GM23338 (cell line): ENCODE measurements around the gene TMEM51. TPM values are rescaled to one million over a fixed set of nuclear protein-coding genes. Genes with fewer than 3 reads are reported as not detected.

Experiments
- ATAC-seq: fragments of 200-7000 bp; cut with Tn5 transposase; 3 replicates; pipeline ENCODE4 v1.9.1; 2020
- DNase-seq: peaks from one replicate; pipeline ENCODE4 v3.0.0-alpha.2; 2015; ENCODE audit warnings: low spot score
- H2AFZ ChIP-seq: fragments of 200-600 bp; sonication (generic); 2 replicates; pipeline ENCODE4 v1.8.0; 2016; ENCODE audit warnings: antibody characterized with exemption, mild to moderate bottlenecking, moderate library complexity
- H3F3A ChIP-seq: fragments of 200-600 bp; sonication (generic); replicated peaks from 2 replicates; pipeline ENCODE4 v1.8.0; 2017; ENCODE audit warnings: antibody characterized with exemption, mixed run types, low read depth
- H3K27ac ChIP-seq: fragments of 200-600 bp; sonication (generic); 2 replicates; pipeline ENCODE4 v1.6.1; 2016; ENCODE audit warnings: low read depth
- H3K27me3 ChIP-seq: fragments of 200-600 bp; sonication (generic); 2 replicates; pipeline ENCODE4 v1.8.0; 2016; ENCODE audit warnings: mild to moderate bottlenecking, mixed run types, moderate library complexity; ENCODE audit not compliant: insufficient read depth
- H3K36me3 ChIP-seq: fragments of 200-600 bp; sonication (generic); 2 replicates; pipeline ENCODE4 v1.8.0; 2016; ENCODE audit warnings: mild to moderate bottlenecking; ENCODE audit not compliant: insufficient read depth
- H3K4me1 ChIP-seq: fragments of 200-600 bp; sonication (generic); 2 replicates; pipeline ENCODE4 v1.8.0; 2016; ENCODE audit warnings: mild to moderate bottlenecking, moderate library complexity; ENCODE audit not compliant: insufficient read depth
- H3K4me2 ChIP-seq: fragments of 200-600 bp; sonication (generic); 2 replicates; pipeline ENCODE4 v1.7.1; 2017; ENCODE audit warnings: mixed run types
- H3K4me3 ChIP-seq: fragments of 200-600 bp; sonication (generic); 2 replicates; pipeline ENCODE4 v1.6.1; 2016; ENCODE audit warnings: mixed run types
- H3K79me2 ChIP-seq: fragments of 200-600 bp; sonication (generic); replicated peaks from 2 replicates; pipeline ENCODE4 v1.8.0; 2017; ENCODE audit warnings: mild to moderate bottlenecking; ENCODE audit not compliant: insufficient read depth
- H3K9me2 ChIP-seq: fragments of 200-600 bp; sonication (generic); 2 replicates; pipeline ENCODE4 v1.8.0; 2017; ENCODE audit not compliant: insufficient read depth
- H4K20me1 ChIP-seq: fragments of 200-600 bp; sonication (generic); replicated peaks from 2 replicates; pipeline ENCODE4 v1.8.0; 2017; ENCODE audit warnings: mild to moderate bottlenecking; ENCODE audit not compliant: insufficient read depth
- H3K27ac Mint-ChIP-seq: 2 replicates; pipeline ENCODE4 v1.8.0; 2020; ENCODE audit warnings: inconsistent platforms, mild to moderate bottlenecking, moderate library complexity, mixed read lengths
- H3K27me3 Mint-ChIP-seq: 3 replicates; pipeline ENCODE4 v1.8.0; 2022; ENCODE audit warnings: low read depth, mild to moderate bottlenecking, moderate library complexity, mixed read lengths, inconsistent platforms; ENCODE audit not compliant: insufficient read depth, poor library complexity
- H3K36me3 Mint-ChIP-seq: 3 replicates; pipeline ENCODE4 v1.8.0; 2021; ENCODE audit warnings: low read depth, mild to moderate bottlenecking, inconsistent platforms, moderate library complexity, mixed read lengths
- H3K4me1 Mint-ChIP-seq: 3 replicates; pipeline ENCODE4 v1.8.0; 2020; ENCODE audit warnings: mild to moderate bottlenecking, inconsistent platforms, mixed read lengths
- H3K4me3 Mint-ChIP-seq: 3 replicates; pipeline ENCODE4 v1.8.0; 2021; ENCODE audit warnings: moderate library complexity, mild to moderate bottlenecking, inconsistent platforms, mixed read lengths
- H3K9me3 Mint-ChIP-seq: 3 replicates; pipeline ENCODE4 v1.8.0; 2020; ENCODE audit warnings: moderate library complexity, mild to moderate bottlenecking, inconsistent platforms, mixed read lengths
- CREB1 ChIP-seq: fragments of 250-450 bp; sonication (Bioruptor Pico); IDR thresholded peaks from 2 replicates; pipeline ENCODE4 v1.5.0; 2020; ENCODE audit warnings: low read depth, mild to moderate bottlenecking, moderate library complexity
- EZH2 ChIP-seq: fragments of 200-600 bp; sonication (generic); IDR thresholded peaks from one replicate; pipeline ENCODE4 v1.8.0; 2017; ENCODE audit warnings: antibody characterized with exemption, mild to moderate bottlenecking, low read depth; ENCODE audit not compliant: unreplicated experiment
- EZH2phosphoT487 ChIP-seq: fragments of 200-600 bp; sonication (generic); IDR thresholded peaks from one replicate; pipeline ENCODE4 v1.8.1; 2018; ENCODE audit warnings: antibody characterized with exemption; ENCODE audit not compliant: unreplicated experiment
- JUNB ChIP-seq: IDR thresholded peaks from one replicate; pipeline ENCODE4 v1.6.1; 2016; ENCODE audit warnings: antibody characterized with exemption; ENCODE audit not compliant: unreplicated experiment
- NANOG ChIP-seq: IDR thresholded peaks from 2 replicates; pipeline ENCODE4 v1.6.1; 2016; ENCODE audit warnings: antibody characterized with exemption, borderline replicate concordance
- POLR2AphosphoS5 ChIP-seq: IDR thresholded peaks from 2 replicates; pipeline ENCODE4 v1.6.1; 2016; ENCODE audit warnings: antibody characterized with exemption, low read depth
- STAT1 ChIP-seq: IDR thresholded peaks from one replicate; pipeline ENCODE4 v1.6.1; 2016; ENCODE audit warnings: antibody characterized with exemption; ENCODE audit not compliant: unreplicated experiment
- ZNF114 ChIP-seq: fragments of 250-450 bp; sonication (Bioruptor Pico); IDR thresholded peaks from 2 replicates; pipeline ENCODE4 v1.5.0; 2020; ENCODE audit warnings: mild to moderate bottlenecking, moderate library complexity
- ZNF331 ChIP-seq: fragments of 250-450 bp; sonication (Bioruptor Pico); IDR thresholded peaks from 2 replicates; pipeline ENCODE4 v1.5.0; 2020; ENCODE audit warnings: low read depth, mild to moderate bottlenecking, moderate library complexity
- polyA plus RNA-seq: library from polyadenylated mRNA; unstranded; fragments of >200 nt; fragmentation: Nextera tagmentation; extraction: Ambion mirVana; gene quantifications from 2 replicates; pipeline ENCODE4 v1.2.1, GENCODE V29; 2016
- total RNA-seq: library from RNA; depleted of rRNA; stranded (reverse); fragments of >200 nt; shearing (Covaris generic); gene quantifications from 2 replicates; pipeline ENCODE4 v1.2.3, GENCODE V29; 2014
- TF ChIP-seq, protein P1 (sequence below): IDR thresholded peaks from 2 replicates; pipeline ENCODE4 v1.6.1; 2016; ENCODE audit warnings: antibody characterized with exemption
- TF ChIP-seq, protein P2 (sequence below), 2 experiments: fragments of 200-600 bp in 1 of 2; sonication (generic) in 1 of 2; conservative IDR thresholded peaks; 2 replicates each; pipeline versions ENCODE4 v1.5.1 to v1.6.1; 2016 to 2017; ENCODE audit warnings: antibody characterized with exemption in 2 of 2, low read depth in 2 of 2, mild to moderate bottlenecking in 2 of 2, moderate library complexity in 1 of 2
- TF ChIP-seq, protein P3 (sequence below): fragments of 250-450 bp; sonication (Bioruptor Pico); IDR thresholded peaks from 2 replicates; pipeline ENCODE4 v1.5.0; 2020; ENCODE audit warnings: mild to moderate bottlenecking, moderate library complexity
- TF ChIP-seq, protein P4 (sequence below): IDR thresholded peaks from one replicate; pipeline ENCODE4 v1.6.1; 2018; ENCODE audit warnings: antibody characterized with exemption; ENCODE audit not compliant: unreplicated experiment

The TMEM51 gene
- total and polyA plus RNA-seq, 2 experiments from 2014 or later = 4.0 to 5.2 TPM

DNA sequence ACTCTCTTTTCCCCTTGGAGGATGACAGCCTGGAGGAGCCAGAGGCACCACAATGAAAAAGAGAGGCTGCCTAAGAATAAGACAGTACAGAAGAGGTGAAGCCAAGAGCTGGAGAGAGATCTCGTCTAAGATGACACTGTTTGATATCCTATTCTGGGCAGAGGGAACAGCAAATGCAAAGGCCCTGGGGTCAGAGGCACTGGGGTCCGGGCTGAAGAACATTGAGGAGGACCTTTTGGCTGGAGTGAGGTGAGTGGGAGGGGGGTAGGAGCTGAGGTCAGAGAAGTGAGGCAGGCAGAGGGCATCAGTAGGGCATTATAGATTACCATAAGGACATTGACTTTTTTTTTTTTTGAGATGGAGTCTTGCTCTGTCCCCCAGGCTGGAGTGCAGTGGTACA is 19.3 kb upstream of the TMEM51 start:
- Histone ChIP-seq H4K20me1 (no peaks in the 10 kb centered on the region), H3K79me2 (no peaks in the 10 kb centered on the region), H3F3A (no peaks in the 10 kb centered on the region), H2AFZ (no peak overlapping the region), H3K27me3 (no peaks in the 10 kb centered on the region), H3K4me2 (no peak overlapping the region), H3K9me2 (no peaks in the 10 kb centered on the region), H3K4me3 (no peak overlapping the region), H3K4me1 (peaks cover 8% of the 10 kb centered on the region), H3K36me3 (no peaks in the 10 kb centered on the region), H3K27ac (no peak overlapping the region)
- no peak for ATAC-seq
- TF ChIP-seq, protein P1, sequence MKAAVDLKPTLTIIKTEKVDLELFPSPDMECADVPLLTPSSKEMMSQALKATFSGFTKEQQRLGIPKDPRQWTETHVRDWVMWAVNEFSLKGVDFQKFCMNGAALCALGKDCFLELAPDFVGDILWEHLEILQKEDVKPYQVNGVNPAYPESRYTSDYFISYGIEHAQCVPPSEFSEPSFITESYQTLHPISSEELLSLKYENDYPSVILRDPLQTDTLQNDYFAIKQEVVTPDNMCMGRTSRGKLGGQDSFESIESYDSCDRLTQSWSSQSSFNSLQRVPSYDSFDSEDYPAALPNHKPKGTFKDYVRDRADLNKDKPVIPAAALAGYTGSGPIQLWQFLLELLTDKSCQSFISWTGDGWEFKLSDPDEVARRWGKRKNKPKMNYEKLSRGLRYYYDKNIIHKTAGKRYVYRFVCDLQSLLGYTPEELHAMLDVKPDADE = no peak
- TF ChIP-seq POLR2AphosphoS5 = no peak
- TF ChIP-seq, protein P2, sequence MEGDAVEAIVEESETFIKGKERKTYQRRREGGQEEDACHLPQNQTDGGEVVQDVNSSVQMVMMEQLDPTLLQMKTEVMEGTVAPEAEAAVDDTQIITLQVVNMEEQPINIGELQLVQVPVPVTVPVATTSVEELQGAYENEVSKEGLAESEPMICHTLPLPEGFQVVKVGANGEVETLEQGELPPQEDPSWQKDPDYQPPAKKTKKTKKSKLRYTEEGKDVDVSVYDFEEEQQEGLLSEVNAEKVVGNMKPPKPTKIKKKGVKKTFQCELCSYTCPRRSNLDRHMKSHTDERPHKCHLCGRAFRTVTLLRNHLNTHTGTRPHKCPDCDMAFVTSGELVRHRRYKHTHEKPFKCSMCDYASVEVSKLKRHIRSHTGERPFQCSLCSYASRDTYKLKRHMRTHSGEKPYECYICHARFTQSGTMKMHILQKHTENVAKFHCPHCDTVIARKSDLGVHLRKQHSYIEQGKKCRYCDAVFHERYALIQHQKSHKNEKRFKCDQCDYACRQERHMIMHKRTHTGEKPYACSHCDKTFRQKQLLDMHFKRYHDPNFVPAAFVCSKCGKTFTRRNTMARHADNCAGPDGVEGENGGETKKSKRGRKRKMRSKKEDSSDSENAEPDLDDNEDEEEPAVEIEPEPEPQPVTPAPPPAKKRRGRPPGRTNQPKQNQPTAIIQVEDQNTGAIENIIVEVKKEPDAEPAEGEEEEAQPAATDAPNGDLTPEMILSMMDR (conservative IDR thresholded peaks at IDR 0.05; ENCODE audit: low read depth in 2 of 2) = no peak
- TF ChIP-seq NANOG = no peak
- TF ChIP-seq, protein P3, sequence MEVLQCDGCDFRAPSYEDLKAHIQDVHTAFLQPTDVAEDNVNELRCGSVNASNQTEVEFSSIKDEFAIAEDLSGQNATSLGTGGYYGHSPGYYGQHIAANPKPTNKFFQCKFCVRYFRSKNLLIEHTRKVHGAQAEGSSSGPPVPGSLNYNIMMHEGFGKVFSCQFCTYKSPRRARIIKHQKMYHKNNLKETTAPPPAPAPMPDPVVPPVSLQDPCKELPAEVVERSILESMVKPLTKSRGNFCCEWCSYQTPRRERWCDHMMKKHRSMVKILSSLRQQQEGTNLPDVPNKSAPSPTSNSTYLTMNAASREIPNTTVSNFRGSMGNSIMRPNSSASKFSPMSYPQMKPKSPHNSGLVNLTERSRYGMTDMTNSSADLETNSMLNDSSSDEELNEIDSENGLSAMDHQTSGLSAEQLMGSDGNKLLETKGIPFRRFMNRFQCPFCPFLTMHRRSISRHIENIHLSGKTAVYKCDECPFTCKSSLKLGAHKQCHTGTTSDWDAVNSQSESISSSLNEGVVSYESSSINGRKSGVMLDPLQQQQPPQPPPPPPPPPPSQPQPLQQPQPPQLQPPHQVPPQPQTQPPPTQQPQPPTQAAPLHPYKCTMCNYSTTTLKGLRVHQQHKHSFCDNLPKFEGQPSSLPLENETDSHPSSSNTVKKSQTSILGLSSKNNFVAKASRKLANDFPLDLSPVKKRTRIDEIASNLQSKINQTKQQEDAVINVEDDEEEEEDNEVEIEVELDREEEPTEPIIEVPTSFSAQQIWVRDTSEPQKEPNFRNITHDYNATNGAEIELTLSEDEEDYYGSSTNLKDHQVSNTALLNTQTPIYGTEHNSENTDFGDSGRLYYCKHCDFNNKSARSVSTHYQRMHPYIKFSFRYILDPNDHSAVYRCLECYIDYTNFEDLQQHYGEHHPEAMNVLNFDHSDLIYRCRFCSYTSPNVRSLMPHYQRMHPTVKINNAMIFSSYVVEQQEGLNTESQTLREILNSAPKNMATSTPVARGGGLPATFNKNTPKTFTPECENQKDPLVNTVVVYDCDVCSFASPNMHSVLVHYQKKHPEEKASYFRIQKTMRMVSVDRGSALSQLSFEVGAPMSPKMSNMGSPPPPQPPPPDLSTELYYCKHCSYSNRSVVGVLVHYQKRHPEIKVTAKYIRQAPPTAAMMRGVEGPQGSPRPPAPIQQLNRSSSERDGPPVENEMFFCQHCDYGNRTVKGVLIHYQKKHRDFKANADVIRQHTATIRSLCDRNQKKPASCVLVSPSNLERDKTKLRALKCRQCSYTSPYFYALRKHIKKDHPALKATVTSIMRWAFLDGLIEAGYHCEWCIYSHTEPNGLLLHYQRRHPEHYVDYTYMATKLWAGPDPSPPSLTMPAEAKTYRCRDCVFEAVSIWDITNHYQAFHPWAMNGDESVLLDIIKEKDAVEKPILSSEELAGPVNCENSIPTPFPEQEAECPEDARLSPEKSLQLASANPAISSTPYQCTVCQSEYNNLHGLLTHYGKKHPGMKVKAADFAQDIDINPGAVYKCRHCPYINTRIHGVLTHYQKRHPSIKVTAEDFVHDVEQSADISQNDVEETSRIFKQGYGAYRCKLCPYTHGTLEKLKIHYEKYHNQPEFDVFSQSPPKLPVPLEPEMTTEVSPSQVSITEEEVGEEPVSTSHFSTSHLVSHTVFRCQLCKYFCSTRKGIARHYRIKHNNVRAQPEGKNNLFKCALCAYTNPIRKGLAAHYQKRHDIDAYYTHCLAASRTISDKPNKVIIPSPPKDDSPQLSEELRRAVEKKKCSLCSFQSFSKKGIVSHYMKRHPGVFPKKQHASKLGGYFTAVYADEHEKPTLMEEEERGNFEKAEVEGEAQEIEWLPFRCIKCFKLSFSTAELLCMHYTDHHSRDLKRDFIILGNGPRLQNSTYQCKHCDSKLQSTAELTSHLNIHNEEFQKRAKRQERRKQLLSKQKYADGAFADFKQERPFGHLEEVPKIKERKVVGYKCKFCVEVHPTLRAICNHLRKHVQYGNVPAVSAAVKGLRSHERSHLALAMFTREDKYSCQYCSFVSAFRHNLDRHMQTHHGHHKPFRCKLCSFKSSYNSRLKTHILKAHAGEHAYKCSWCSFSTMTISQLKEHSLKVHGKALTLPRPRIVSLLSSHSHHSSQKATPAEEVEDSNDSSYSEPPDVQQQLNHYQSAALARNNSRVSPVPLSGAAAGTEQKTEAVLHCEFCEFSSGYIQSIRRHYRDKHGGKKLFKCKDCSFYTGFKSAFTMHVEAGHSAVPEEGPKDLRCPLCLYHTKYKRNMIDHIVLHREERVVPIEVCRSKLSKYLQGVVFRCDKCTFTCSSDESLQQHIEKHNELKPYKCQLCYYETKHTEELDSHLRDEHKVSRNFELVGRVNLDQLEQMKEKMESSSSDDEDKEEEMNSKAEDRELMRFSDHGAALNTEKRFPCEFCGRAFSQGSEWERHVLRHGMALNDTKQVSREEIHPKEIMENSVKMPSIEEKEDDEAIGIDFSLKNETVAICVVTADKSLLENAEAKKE (CRISPR knock-in tag) = no peak
- no peak for TF ChIP-seq EZH2
- TF ChIP-seq CREB1 (CRISPR knock-in tag) = no peak
- no peak for TF ChIP-seq JUNB
- TF ChIP-seq, protein P4, sequence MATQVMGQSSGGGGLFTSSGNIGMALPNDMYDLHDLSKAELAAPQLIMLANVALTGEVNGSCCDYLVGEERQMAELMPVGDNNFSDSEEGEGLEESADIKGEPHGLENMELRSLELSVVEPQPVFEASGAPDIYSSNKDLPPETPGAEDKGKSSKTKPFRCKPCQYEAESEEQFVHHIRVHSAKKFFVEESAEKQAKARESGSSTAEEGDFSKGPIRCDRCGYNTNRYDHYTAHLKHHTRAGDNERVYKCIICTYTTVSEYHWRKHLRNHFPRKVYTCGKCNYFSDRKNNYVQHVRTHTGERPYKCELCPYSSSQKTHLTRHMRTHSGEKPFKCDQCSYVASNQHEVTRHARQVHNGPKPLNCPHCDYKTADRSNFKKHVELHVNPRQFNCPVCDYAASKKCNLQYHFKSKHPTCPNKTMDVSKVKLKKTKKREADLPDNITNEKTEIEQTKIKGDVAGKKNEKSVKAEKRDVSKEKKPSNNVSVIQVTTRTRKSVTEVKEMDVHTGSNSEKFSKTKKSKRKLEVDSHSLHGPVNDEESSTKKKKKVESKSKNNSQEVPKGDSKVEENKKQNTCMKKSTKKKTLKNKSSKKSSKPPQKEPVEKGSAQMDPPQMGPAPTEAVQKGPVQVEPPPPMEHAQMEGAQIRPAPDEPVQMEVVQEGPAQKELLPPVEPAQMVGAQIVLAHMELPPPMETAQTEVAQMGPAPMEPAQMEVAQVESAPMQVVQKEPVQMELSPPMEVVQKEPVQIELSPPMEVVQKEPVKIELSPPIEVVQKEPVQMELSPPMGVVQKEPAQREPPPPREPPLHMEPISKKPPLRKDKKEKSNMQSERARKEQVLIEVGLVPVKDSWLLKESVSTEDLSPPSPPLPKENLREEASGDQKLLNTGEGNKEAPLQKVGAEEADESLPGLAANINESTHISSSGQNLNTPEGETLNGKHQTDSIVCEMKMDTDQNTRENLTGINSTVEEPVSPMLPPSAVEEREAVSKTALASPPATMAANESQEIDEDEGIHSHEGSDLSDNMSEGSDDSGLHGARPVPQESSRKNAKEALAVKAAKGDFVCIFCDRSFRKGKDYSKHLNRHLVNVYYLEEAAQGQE = no peak
- TF ChIP-seq ZNF331 = no peak
- no peak for TF ChIP-seq EZH2phosphoT487
- no peak for TF ChIP-seq ZNF114 (CRISPR knock-in tag)
- TF ChIP-seq STAT1 = no peak
- Mint-ChIP-seq H3K9me3 (peaks cover 18% of the 10 kb centered on the region), H3K27me3 (peaks cover 9% of the 10 kb centered on the region), H3K4me1 (peaks cover 7% of the 10 kb centered on the region), H3K27ac (no peak overlapping the region), H3K4me3 (no peak overlapping the region), H3K36me3 (peaks cover 8% of the 10 kb centered on the region; the same call in 1 of the 3 replicates)
- DNase-seq = no peak
